ENCODE data around the gene ATG2A. TPM values are rescaled to one million over a fixed set of nuclear protein-coding genes. Genes with fewer than 3 reads are reported as not detected.
A peak's percentile ranks its signal among the peaks of the same experiment; 100 is the strongest.

ATG2A gene
- total and polyA plus RNA-seq, 2 of the 8 experiments (the other 6 are each of a cell fraction or from before 2014, with no cell fraction given), result 12.1 to 22.1 TPM

DNA sequence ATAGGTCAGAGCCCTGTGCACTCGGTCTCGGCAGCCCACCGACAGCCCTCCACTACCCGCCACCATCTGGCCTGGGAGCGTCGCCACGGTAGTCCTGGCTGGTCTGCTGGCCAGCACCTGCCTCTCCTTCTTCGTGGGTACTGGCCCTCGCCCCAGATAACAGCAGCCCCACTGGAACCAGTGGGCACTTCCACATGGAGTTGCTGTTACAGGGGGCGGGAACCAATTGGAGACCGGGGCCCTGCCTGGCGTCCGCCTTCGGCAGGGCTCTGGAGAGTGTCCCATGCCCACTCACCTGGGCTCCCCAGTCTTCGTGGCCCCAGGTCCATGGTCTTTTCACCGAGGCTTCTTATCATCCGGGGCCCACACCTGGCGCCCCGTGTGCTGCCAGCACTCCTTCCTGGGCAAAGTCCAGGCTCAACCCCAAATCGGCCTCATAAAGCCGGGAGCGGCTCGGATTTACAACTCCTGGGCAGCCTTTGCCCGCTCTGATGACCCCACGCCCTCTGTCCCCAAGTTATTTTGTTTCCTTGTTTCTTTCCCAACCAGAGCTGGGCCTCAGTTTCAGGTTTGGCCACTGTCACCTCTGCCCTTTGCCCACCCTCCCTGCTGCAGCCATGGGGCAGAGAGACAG is 25.7 kb downstream of the ATG2A start:
- H3K23me2 ChIP-seq (ENCODE audit: low read depth, low read length), result no peaks in the 10 kb centered on the region
- no peak overlapping the region for H2BK12ac ChIP-seq (ENCODE audit: low read depth, low read length)
- no peaks in the 10 kb centered on the region for H3K79me2 ChIP-seq (ENCODE audit: control insufficient read depth in 1 of 2, insufficient read depth in 2 of 2, low read length in 2 of 2)
- H4K5ac ChIP-seq (ENCODE audit: insufficient read length, low read depth, low read length), result no peak overlapping the region
- 95% methylated on average over 21 of the region's 25 CpGs; no CpG with 5 or more reads in 1 of the 2 experiments for WGBS, 2 experiments (ENCODE audit: extremely low coverage in 1 of 2, insufficient coverage in 1 of 2, insufficient read length in 1 of 2, insufficient replicate concordance in 2 of 2, low coverage in 1 of 2, low lambda C conversion rate in 2 of 2, missing lambda C conversion rate in 1 of 2)
- H2BK20ac ChIP-seq (ENCODE audit: low read length), result no peak overlapping the region
- no peaks in the 10 kb centered on the region for H3K27me3 ChIP-seq (replicated peaks in 1 of 4; ENCODE audit: control insufficient read depth in 3 of 4, extremely low read depth in 1 of 4, insufficient read depth in 3 of 4, low read length in 3 of 4)
- ChIA-PET POLR2A (ENCODE audit: partially characterized antibody) (interaction anchor here (0.6 to 24.6 kb wide), 4 partner anchors 14 to 113 kb away, joined by 3 to 408 read pairs (median 34); partner anchors contain the start of genes EHD1, PPP2R5B and SF1), CTCF (ENCODE audit: partially characterized antibody) (interaction anchor here (1.2 to 32.2 kb wide), 9 partner anchors 10 to 229 kb away, joined by 3 to 1058 read pairs (median 4); partner anchors contain the start of genes ATG2A, CDC42BPG and EHD1)
- H4K91ac ChIP-seq (replicated peaks; ENCODE audit: insufficient read length, low read length), result no peak overlapping the region
- no peak overlapping the region for H2AFZ ChIP-seq (ENCODE audit: low read length)
- no peak overlapping the region for H2BK15ac ChIP-seq (ENCODE audit: low read length)
- no peaks in the 10 kb centered on the region for H3K79me1 ChIP-seq (ENCODE audit: low read depth, low read length)
- H4K20me1 ChIP-seq (replicated peaks in 1 of 2; ENCODE audit: control insufficient read depth in 1 of 2, insufficient read depth in 2 of 2, low read length in 2 of 2), result no peaks in the 10 kb centered on the region
- H3K56ac ChIP-seq (replicated peaks; ENCODE audit: insufficient read length, low read depth, low read length), result no peak overlapping the region
- H3K4me2 ChIP-seq (ENCODE audit: insufficient read depth in 1 of 2, low read depth in 2 of 2, low read length in 2 of 2), result no peak overlapping the region
- H2BK5ac ChIP-seq (ENCODE audit: low read depth, low read length), result peak overlapping the region; percentile 30; the same call in 1 of the 2 replicates
- no peaks in the 10 kb centered on the region for H3K9me3 ChIP-seq (ENCODE audit: insufficient read depth in 2 of 2, low read depth in 1 of 2, low read length in 1 of 2)
- H2BK120ac ChIP-seq (replicated peaks; ENCODE audit: low read depth, low read length), result no peak overlapping the region
- no peak for TF ChIP-seq POU5F1 (IDR thresholded peaks at IDR 0.05; ENCODE audit: low read depth, low read length)
- no peak for TF ChIP-seq ASH2L (IDR thresholded peaks at IDR 0.05; ENCODE audit: low read length)
- TF ChIP-seq CREB1 (IDR thresholded peaks at IDR 0.05), result no peak
- no peak for TF ChIP-seq EP300 (IDR thresholded peaks at IDR 0.05; ENCODE audit: borderline replicate concordance in 1 of 2, low read depth in 2 of 2, low read length in 2 of 2)
- no peak for TF ChIP-seq KDM4A (IDR thresholded peaks at IDR 0.05; ENCODE audit: low read depth, low read length, severe bottlenecking)
- no peak for TF ChIP-seq SIN3A (conservative IDR thresholded peaks at IDR 0.05 in 1 of 2, IDR thresholded peaks at IDR 0.05 in 1 of 2; ENCODE audit: low read depth in 1 of 2, low read length in 2 of 2)
- no peak for TF ChIP-seq FOSL1 (IDR thresholded peaks at IDR 0.05; ENCODE audit: insufficient read depth, low read depth, low read length)
- TF ChIP-seq SAP30 (IDR thresholded peaks at IDR 0.05; ENCODE audit: insufficient read depth, insufficient replicate concordance, low read length), result no peak
- no peak for TF ChIP-seq EGR1 (IDR thresholded peaks at IDR 0.05; ENCODE audit: borderline replicate concordance, low read depth, low read length)
- TF ChIP-seq GABPA (IDR thresholded peaks at IDR 0.05; ENCODE audit: borderline replicate concordance, insufficient read depth, low read length), result no peak
- no peak for TF ChIP-seq PHF8 (conservative IDR thresholded peaks at IDR 0.05; ENCODE audit: low read depth, low read length)
- no peak for TF ChIP-seq RAD21 (IDR thresholded peaks at IDR 0.05 in 1 of 2, conservative IDR thresholded peaks at IDR 0.05 in 1 of 2; ENCODE audit: low read depth in 2 of 2, low read length in 2 of 2)
- no peak overlapping the region for H3K27ac ChIP-seq (ENCODE audit: low read depth, low read length)
- no peak overlapping the region for H2AK5ac ChIP-seq (ENCODE audit: low read depth, low read length)
- H3K23ac ChIP-seq (ENCODE audit: insufficient read length), result no peak overlapping the region
- no peak overlapping the region for H3K4me3 ChIP-seq (ENCODE audit: extremely low read depth in 1 of 4, insufficient read depth in 2 of 4, low read depth in 3 of 4, low read length in 4 of 4)
- H3K18ac ChIP-seq (ENCODE audit: extremely low read depth, low read length), result no peak overlapping the region
- H3K4me1 ChIP-seq (replicated peaks in 1 of 4; ENCODE audit: control insufficient read depth in 3 of 4, insufficient read depth in 4 of 4, low read length in 3 of 4), result peaks cover 0 to 14% (median 8%) of the 10 kb centered on the region in 4 experiments; a peak in 6 of 7 replicates
- FAIRE-seq, result no peak
- no peak for DNase-seq (ENCODE audit: low read depth in 1 of 2, low spot score in 2 of 2)
- no peak overlapping the region for H3K9ac ChIP-seq (replicated peaks in 1 of 4; ENCODE audit: extremely low read depth in 1 of 4, low read depth in 3 of 4, low read length in 3 of 4)
- no peak overlapping the region for H3K4ac ChIP-seq (replicated peaks; ENCODE audit: insufficient read length, low read depth, low read length)
- peaks cover 0 to 6% (median 0%) of the 10 kb centered on the region in 4 experiments; a peak in 2 of 8 replicates for H3K36me3 ChIP-seq (ENCODE audit: control insufficient read depth in 2 of 4, insufficient read depth in 4 of 4, low read length in 3 of 4)
- H4K8ac ChIP-seq (ENCODE audit: extremely low read depth, insufficient read depth, low read length), result no peak overlapping the region
- no peak overlapping the region for H3K14ac ChIP-seq (ENCODE audit: insufficient read length)
